GM12878 (cell line): ENCODE measurements around the gene PP2D1. TPM values are rescaled to one million over a fixed set of nuclear protein-coding genes. Genes with fewer than 3 reads are reported as not detected.

Experiments used
- ATAC-seq: fragments of 200-7000 bp; cut with Tn5 transposase; 3 replicates; pipeline ENCODE4 v1.9.1; 2020; ENCODE audit warnings: mild to moderate bottlenecking, moderate library complexity
- BruUV-seq: library from RNA; stranded (reverse); fragments of 400-500 nt; replicated peaks from 2 replicates; lab custom pipeline; 2021; lab: Mats Ljungman, UMichigan
- CTCF ChIA-PET: fragments of 300-600 bp; sonication (Branson Sonifier 250); formaldehyde crosslinking; extraction: SDS; loops from one replicate; lab custom pipeline; 2021; ENCODE audit warnings: inconsistent platforms; lab: Yijun Ruan, JAX
- POLR2A ChIA-PET: fragments of 350-600 bp; formaldehyde crosslinking; extraction: SDS; loops from one replicate; lab custom pipeline; 2021; ENCODE audit warnings: inconsistent platforms; lab: Charles Lee
- RAD21 ChIA-PET: fragments of 300-600 bp; sonication (Branson Sonifier 250); formaldehyde crosslinking; loops from one replicate; lab custom pipeline; 2023; ENCODE audit warnings: antibody characterized with exemption; ENCODE audit not compliant: unreplicated experiment; lab: Charles Lee
- SMC1A ChIA-PET: fragments of 300-600 bp; sonication (Branson Sonifier 250); formaldehyde crosslinking; loops from one replicate; lab custom pipeline; 2023; ENCODE audit not compliant: unreplicated experiment, uncharacterized antibody; lab: Charles Lee
- DNase-seq: peaks from one replicate; pipeline ENCODE4 v3.0.0-alpha.2; 2011; ENCODE audit warnings: low read depth, low spot score
- FAIRE-seq: peaks from 3 replicates; lab custom pipeline; 2011; peaks lifted over from hg19 to GRCh38; lab: Jason Lieb, UNC
- H2AFZ ChIP-seq: 2 replicates; pipeline ENCODE4 v1.6.0; 2011; ENCODE audit warnings: low read depth, low read length, control low read depth; ENCODE audit not compliant: control insufficient read depth
- H3K27ac ChIP-seq: 2 replicates; pipeline ENCODE4 v1.5.1; 2011; ENCODE audit warnings: control low read depth; ENCODE audit not compliant: control insufficient read depth, insufficient read depth
- H3K27me3 ChIP-seq, 2 experiments: replicated peaks in 1 of 2; 2 replicates each; pipeline versions ENCODE4 v1.6.0 to v1.6.1; 2011; ENCODE audit warnings: low read length in 1 of 2; ENCODE audit not compliant: control insufficient read depth in 2 of 2, insufficient read depth in 2 of 2
- H3K36me3 ChIP-seq, 2 experiments: 2 replicates each; pipeline ENCODE4 v1.5.1; 2011; ENCODE audit warnings: low read length in 1 of 2; ENCODE audit not compliant: control insufficient read depth in 2 of 2, insufficient read depth in 2 of 2
- H3K4me1 ChIP-seq: 2 replicates; pipeline ENCODE4 v1.6.1; 2011; ENCODE audit warnings: mild to moderate bottlenecking, low read length, moderate library complexity, mixed read lengths; ENCODE audit not compliant: control insufficient read depth, insufficient read depth
- H3K4me2 ChIP-seq: 2 replicates; pipeline ENCODE4 v1.6.0; 2011; ENCODE audit warnings: control low read depth; ENCODE audit not compliant: control insufficient read depth, insufficient read depth
- H3K4me3 ChIP-seq: fragments of 200-600 bp; sonication (generic); 2 replicates; pipeline ENCODE4 v1.5.1; 2016
- H3K79me2 ChIP-seq: 2 replicates; pipeline ENCODE4 v1.6.0; 2011; ENCODE audit warnings: low read length; ENCODE audit not compliant: control insufficient read depth, insufficient read depth
- H3K9ac ChIP-seq: 2 replicates; pipeline ENCODE4 v1.8.0; 2011; ENCODE audit warnings: low read length, control low read depth, mixed read lengths; ENCODE audit not compliant: control insufficient read depth, insufficient read depth
- H3K9me3 ChIP-seq: replicated peaks from 3 replicates; pipeline ENCODE4 v1.5.1; 2011; ENCODE audit warnings: mild to moderate bottlenecking, low read length; ENCODE audit not compliant: control insufficient read depth, insufficient read depth
- H4K20me1 ChIP-seq: 2 replicates; pipeline ENCODE4 v1.6.0; 2011; ENCODE audit not compliant: control insufficient read depth, insufficient read depth
- BMI1 ChIP-seq: fragments of 450-650 bp; IDR thresholded peaks from 2 replicates; pipeline ENCODE4 v1.6.1; 2016; ENCODE audit warnings: mild to moderate bottlenecking, moderate library complexity, borderline replicate concordance
- CHD4 ChIP-seq: fragments of 200-600 bp; sonication (generic); IDR thresholded peaks from 2 replicates; pipeline ENCODE4 v1.6.1; 2016; ENCODE audit warnings: mild to moderate bottlenecking
- EED ChIP-seq: sonication (generic); IDR thresholded peaks from 2 replicates; pipeline ENCODE4 v1.6.1; 2016; ENCODE audit warnings: antibody characterized with exemption, low read depth
- FOXM1 ChIP-seq: IDR thresholded peaks from 2 replicates; pipeline ENCODE4 v1.6.1; 2012; ENCODE audit warnings: low read depth, mild to moderate bottlenecking, inconsistent platforms, low read length, moderate library complexity
- KLF5 ChIP-seq: fragments of 450-650 bp; IDR thresholded peaks from 2 replicates; pipeline ENCODE4 v1.6.1; 2014; ENCODE audit warnings: mild to moderate bottlenecking; ENCODE audit not compliant: partially characterized antibody
- NKRF ChIP-seq: fragments of 450-650 bp; conservative IDR thresholded peaks from 2 replicates; pipeline ENCODE4 v1.6.1; 2017; ENCODE audit warnings: mild to moderate bottlenecking, moderate library complexity
- NR2C2 ChIP-seq: IDR thresholded peaks from 2 replicates; pipeline ENCODE4 v1.6.1; 2011; ENCODE audit warnings: borderline replicate concordance, low read depth; ENCODE audit not compliant: control insufficient read depth, insufficient read length
- RELB ChIP-seq: fragments of 450-650 bp; IDR thresholded peaks from 2 replicates; pipeline ENCODE4 v1.6.1; 2017; ENCODE audit warnings: low read depth, mild to moderate bottlenecking, moderate library complexity
- RUNX3 ChIP-seq: IDR thresholded peaks from 2 replicates; pipeline ENCODE4 v1.6.1; 2012; ENCODE audit warnings: low read length, inconsistent platforms
- SUZ12 ChIP-seq: fragments of 200-600 bp; sonication (generic); IDR thresholded peaks from one replicate; pipeline ENCODE4 v1.6.1; 2018; ENCODE audit warnings: antibody characterized with exemption, mild to moderate bottlenecking; ENCODE audit not compliant: unreplicated experiment
- YBX1 ChIP-seq: fragments of 450-650 bp; IDR thresholded peaks from 2 replicates; pipeline ENCODE4 v1.6.1; 2016; ENCODE audit warnings: antibody characterized with exemption
- ZBTB11 ChIP-seq: fragments of 450-650 bp; formaldehyde crosslinking; IDR thresholded peaks from 2 replicates; pipeline ENCODE4 v1.5.0; 2022; ENCODE audit warnings: mild to moderate bottlenecking, missing genetic modification characterization
- WGBS: methylation state at CpG from one replicate; pipeline ENCODE4 v1.1.6; 2016; ENCODE audit warnings: low lambda C conversion rate; ENCODE audit not compliant: insufficient replicate concordance, insufficient coverage; ENCODE audit errors: missing lambda C conversion rate; 5-methylcytosine and 5-hydroxymethylcytosine counted together
- in situ Hi-C: fragments of 300-500 bp; cut with MboI; formaldehyde crosslinking; loops from 9 replicates; pipeline ENCODE4 v1.14.3; 2018; ENCODE audit warnings: mixed read lengths
- intact Hi-C: fragments of 100-400 bp; cut with micrococcal nuclease; formaldehyde crosslinking; loops from one replicate; pipeline ENCODE4 v1.14.2; 2022; ENCODE audit not compliant: unreplicated experiment
- polyA plus RNA-seq, 11 experiments: library from polyadenylated mRNA; depleted of rRNA in 4 of 11; unstranded in 6 of 11; stranded (reverse) in 5 of 11; fragments of >200 nt; fragmentation: Nextera tagmentation in 4 of 11; fragmentation: Illumina TruSeq in 1 of 11; extraction: Ambion mirVana in 4 of 11; extraction: Trizol in 1 of 11; gene quantifications; 1 replicate in 1 of 11; 2 replicates in 10 of 11; pipeline versions ENCODE4 v1.2.1 to v1.2.3, GENCODE V29; 2011 to 2016; ENCODE audit warnings: inconsistent platforms in 2 of 11, missing spikeins in 2 of 11, low read depth in 1 of 11
- total RNA-seq, 4 experiments: library from RNA; depleted of rRNA in 3 of 4; stranded (reverse); fragments of >200 nt in 3 of 4; fragmentation: Illumina TruSeq in 1 of 4; extraction: Trizol in 1 of 4; gene quantifications; 2 replicates each; pipeline versions ENCODE4 v1.2.1 to v1.2.3, GENCODE V29; 2013 to 2021

PP2D1 gene
- total and polyA plus RNA-seq, 10 of the 15 experiments (the other 5 are each of a cell fraction or from before 2014, with no cell fraction given): 0.04 to 0.18 (median 0.17) TPM; not detected in 7

- in situ Hi-C loops: no loop called here
- ATAC-seq (no peak), DNase-seq (no peak), FAIRE-seq (no peak)
- no peak overlapping the region for H3K9ac ChIP-seq
- ChIA-PET CTCF (no interaction called here), POLR2A (no interaction called here), SMC1A (interaction anchor here (0.5 to 1.1 kb wide), 2 partner anchors 79 to 128 kb away, joined by 3 to 4 read pairs; no protein-coding TSS in a partner anchor), RAD21 (no interaction called here)
- H3K9me3 ChIP-seq: no peaks in the 10 kb centered on the region
- peak overlapping the region; percentile 43 for H3K4me2 ChIP-seq
- BruUV-seq: TSS peak; percentile 39
- no peak overlapping the region for H3K27ac ChIP-seq
- H2AFZ ChIP-seq: no peak overlapping the region
- intact Hi-C loops: loop anchor here (5.0 kb wide), 1 partner anchor 131 kb away; the partner anchor contains the start of gene SGO1
- H3K36me3 ChIP-seq: no peaks in the 10 kb centered on the region
- H3K4me3 ChIP-seq: no peak overlapping the region
- H3K27me3 ChIP-seq: no peaks in the 10 kb centered on the region
- no peaks in the 10 kb centered on the region for H4K20me1 ChIP-seq
- H3K4me1 ChIP-seq: peaks cover 22% of the 10 kb centered on the region
- H3K79me2 ChIP-seq: no peaks in the 10 kb centered on the region; the same call in 1 of the 2 replicates
- 90% methylated on average over 3 of the region's 3 CpGs for WGBS
- TF ChIP-seq EED (no peak), CHD4 (no peak), RELB (no peak), NR2C2 (no peak), YBX1 (no peak), RUNX3 (no peak), ZBTB11 (no peak), FOXM1 (no peak), KLF5 (no peak), BMI1 (no peak), NKRF (no peak), SUZ12 (no peak)
Measured at GRCh38 chr3:20055842-20056241, 43.8 kb upstream of the PP2D1 start.
